Activated CD8-positive, alpha-beta T cell treated with anti-CD3 and anti-CD28 coated beads for 36 hours (primary cell): ENCODE results near the gene ZNF608. TPM values are rescaled to one million over a fixed set of nuclear protein-coding genes. Genes with fewer than 3 reads are reported as not detected.

Experiments used
- ATAC-seq: fragments of 200-7000 bp; cut with Tn5 transposase; one replicate; pipeline ENCODE4 v1.10.0; 2021; ENCODE audit warnings: mild to moderate bottlenecking, moderate library complexity
- CTCF ChIA-PET: fragments of 350-600 bp; sonication (Branson Sonifier 250); formaldehyde crosslinking; loops from one replicate; lab custom pipeline; 2021; ENCODE audit warnings: antibody characterized with exemption; lab: Charles Lee
- POLR2A ChIA-PET: fragments of 350-600 bp; sonication (Branson Sonifier 250); formaldehyde crosslinking; loops from one replicate; lab custom pipeline; 2021; ENCODE audit warnings: antibody characterized with exemption; lab: Charles Lee
- DNase-seq: peaks from one replicate; pipeline ENCODE4 v3.0.0-alpha.2; 2020
- H3K27ac Mint-ChIP-seq: one replicate; pipeline ENCODE4 v1.8.0; 2021; ENCODE audit warnings: mild to moderate bottlenecking, mixed read lengths
- H3K27me3 Mint-ChIP-seq: one replicate; pipeline ENCODE4 v1.8.0; 2021; ENCODE audit warnings: mixed read lengths
- H3K36me3 Mint-ChIP-seq: one replicate; pipeline ENCODE4 v1.8.0; 2021; ENCODE audit warnings: low read depth, mixed read lengths
- H3K4me1 Mint-ChIP-seq: one replicate; pipeline ENCODE4 v1.8.0; 2021; ENCODE audit warnings: low read depth, mixed read lengths
- H3K4me3 Mint-ChIP-seq: one replicate; pipeline ENCODE4 v1.8.0; 2021; ENCODE audit warnings: mild to moderate bottlenecking, moderate library complexity, mixed read lengths
- H3K9me3 Mint-ChIP-seq: one replicate; pipeline ENCODE4 v1.8.0; 2021; ENCODE audit warnings: mixed read lengths
- intact Hi-C: fragments of 100-400 bp; cut with micrococcal nuclease; formaldehyde crosslinking; loops from one replicate; pipeline ENCODE4 v1.10.0; 2022
- total RNA-seq, 2 experiments: library from RNA; stranded (reverse); gene quantifications; one replicate each; pipeline ENCODE4 v1.2.3, GENCODE V29; 2021
- TF ChIP-seq, protein P1 (sequence below): fragments of 200-600 bp; IDR thresholded peaks from one replicate; pipeline ENCODE4 v1.8.0; 2022; ENCODE audit warnings: antibody characterized with exemption, mild to moderate bottlenecking

ZNF608 gene
- total RNA-seq, 2 experiments from 2014 or later = not detected

DNA sequence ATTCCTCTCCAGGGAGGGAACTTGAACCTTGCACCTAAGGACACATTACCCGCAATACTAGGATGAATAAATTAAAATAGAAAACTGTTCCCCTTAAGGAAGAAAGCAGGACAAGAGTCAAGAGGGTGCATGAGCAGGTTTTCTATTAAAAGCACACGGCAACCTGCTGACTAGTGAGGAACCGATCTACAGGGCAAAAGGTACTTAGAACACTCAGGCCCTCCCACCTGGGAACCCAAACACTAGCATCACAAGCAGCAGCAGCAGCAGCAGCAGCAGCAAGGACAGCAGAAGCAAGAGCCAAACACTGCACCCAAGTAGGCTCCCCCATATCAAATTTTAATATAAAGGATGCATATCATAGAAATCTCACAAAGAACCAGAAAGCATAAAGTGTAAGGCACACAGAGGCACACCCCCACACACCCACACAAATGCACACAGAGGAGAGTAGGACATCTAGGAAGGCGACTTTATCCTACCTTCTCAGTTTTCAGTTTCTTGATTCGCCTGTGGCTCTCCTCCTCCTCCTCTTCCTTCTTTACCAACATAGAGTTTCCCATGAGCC lies 2.8 kb downstream of the ZNF608 start:
- Mint-ChIP-seq H3K27me3 (peaks cover 39% of the 10 kb centered on the region), H3K27ac (no peak overlapping the region), H3K9me3 (no peaks in the 10 kb centered on the region), H3K36me3 (no peaks in the 10 kb centered on the region), H3K4me3 (no peak overlapping the region), H3K4me1 (peaks cover 24% of the 10 kb centered on the region)
- TF ChIP-seq, protein P1, sequence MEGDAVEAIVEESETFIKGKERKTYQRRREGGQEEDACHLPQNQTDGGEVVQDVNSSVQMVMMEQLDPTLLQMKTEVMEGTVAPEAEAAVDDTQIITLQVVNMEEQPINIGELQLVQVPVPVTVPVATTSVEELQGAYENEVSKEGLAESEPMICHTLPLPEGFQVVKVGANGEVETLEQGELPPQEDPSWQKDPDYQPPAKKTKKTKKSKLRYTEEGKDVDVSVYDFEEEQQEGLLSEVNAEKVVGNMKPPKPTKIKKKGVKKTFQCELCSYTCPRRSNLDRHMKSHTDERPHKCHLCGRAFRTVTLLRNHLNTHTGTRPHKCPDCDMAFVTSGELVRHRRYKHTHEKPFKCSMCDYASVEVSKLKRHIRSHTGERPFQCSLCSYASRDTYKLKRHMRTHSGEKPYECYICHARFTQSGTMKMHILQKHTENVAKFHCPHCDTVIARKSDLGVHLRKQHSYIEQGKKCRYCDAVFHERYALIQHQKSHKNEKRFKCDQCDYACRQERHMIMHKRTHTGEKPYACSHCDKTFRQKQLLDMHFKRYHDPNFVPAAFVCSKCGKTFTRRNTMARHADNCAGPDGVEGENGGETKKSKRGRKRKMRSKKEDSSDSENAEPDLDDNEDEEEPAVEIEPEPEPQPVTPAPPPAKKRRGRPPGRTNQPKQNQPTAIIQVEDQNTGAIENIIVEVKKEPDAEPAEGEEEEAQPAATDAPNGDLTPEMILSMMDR = no peak
- POLR2A ChIA-PET = no interaction called here
- no peak for DNase-seq
- CTCF ChIA-PET = no interaction called here
- intact Hi-C loops = no loop called here
- ATAC-seq = no peak

DNA sequence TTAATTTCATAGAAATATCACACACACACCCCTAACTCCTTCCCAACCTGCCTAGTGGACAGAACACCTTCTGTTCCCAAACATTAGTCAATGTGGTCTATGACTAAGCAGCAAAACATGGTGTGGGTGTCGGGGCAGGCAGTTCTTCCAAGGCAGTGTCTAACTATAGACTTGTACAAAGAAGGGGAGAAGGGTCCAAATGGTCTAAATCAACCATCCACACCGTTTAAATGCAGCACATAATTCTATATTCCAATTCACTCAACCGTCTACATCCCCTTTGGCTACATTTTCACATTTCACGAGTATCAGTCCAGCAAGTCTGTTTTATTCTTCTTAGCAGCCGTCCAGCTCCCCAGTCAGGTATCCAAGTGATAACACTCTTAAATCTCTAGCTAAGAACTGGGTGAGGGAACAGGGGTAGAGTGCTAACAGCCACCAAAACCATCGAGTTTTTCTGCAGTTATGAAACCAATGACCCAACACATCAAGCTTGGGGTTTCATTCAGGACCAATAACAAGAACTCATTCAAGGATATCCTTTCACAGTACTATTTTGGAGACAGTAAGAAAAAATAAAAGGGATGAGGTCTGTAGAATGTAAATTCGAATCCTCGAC lies 3.3 kb downstream of the ZNF608 start:
- TF ChIP-seq, protein P1 = no peak
- no peak for DNase-seq
- no peak for ATAC-seq
- ChIA-PET POLR2A (no interaction called here), CTCF (no interaction called here)
- Mint-ChIP-seq H3K36me3 (no peaks in the 10 kb centered on the region), H3K27me3 (peaks cover 36% of the 10 kb centered on the region), H3K4me1 (peaks cover 19% of the 10 kb centered on the region), H3K4me3 (no peak overlapping the region), H3K27ac (no peak overlapping the region), H3K9me3 (no peaks in the 10 kb centered on the region)
- intact Hi-C loops = no loop called here

GRCh38 chr5:124742521-124742920 lies 3.9 kb downstream of the ZNF608 start:
- ATAC-seq = no peak
- intact Hi-C loops = no loop called here
- Mint-ChIP-seq H3K27me3 (peaks cover 31% of the 10 kb centered on the region), H3K27ac (no peak overlapping the region), H3K36me3 (no peaks in the 10 kb centered on the region), H3K4me3 (no peak overlapping the region), H3K4me1 (peaks cover 14% of the 10 kb centered on the region), H3K9me3 (no peaks in the 10 kb centered on the region)
- ChIA-PET POLR2A (no interaction called here), CTCF (no interaction called here)
- DNase-seq = no peak
- TF ChIP-seq, protein P1 = no peak

DNA sequence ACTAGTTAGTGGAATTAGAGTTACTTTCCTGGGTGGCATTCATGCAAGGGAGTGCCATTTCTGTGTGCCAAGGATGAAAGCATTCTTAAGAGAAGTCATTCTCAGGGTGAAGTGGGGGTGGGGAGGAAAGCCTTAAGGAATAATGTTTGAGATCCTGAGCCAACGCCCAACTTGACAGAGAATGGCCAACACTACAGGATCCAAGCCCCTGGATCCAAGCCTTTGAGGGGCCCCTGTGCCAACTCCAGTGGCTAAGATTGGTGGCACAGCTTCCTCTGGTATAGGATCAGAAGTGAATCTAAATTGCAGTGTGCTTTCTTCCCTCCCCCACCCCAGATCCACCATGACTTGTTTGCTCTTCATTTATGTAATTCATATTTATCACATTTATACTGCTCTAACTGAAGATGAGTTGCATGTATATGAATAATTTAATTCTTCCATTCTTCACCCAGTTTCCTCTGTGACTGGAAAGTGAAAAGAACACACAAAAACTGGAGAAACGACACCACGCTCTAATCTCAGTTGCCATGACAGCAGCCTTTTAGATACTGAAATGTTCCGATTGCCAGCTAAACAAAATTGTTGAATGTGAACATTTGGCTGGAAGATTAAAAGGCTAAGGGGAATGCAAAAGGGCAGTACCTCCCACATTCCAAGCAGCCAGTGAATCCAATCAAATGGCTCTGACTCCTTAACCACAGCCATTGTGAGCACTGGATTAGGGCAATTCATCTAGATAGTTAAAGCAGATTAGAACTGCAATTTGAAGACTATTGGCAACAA lies 4.5 kb downstream of the ZNF608 start:
- DNase-seq = no peak
- CTCF ChIA-PET = no interaction called here
- peaks cover 28% of the 10 kb centered on the region for H3K27me3 Mint-ChIP-seq
- no peak overlapping the region for H3K4me3 Mint-ChIP-seq
- intact Hi-C loops = no loop called here
- no peak for ATAC-seq
- H3K27ac Mint-ChIP-seq = no peak overlapping the region
- no peaks in the 10 kb centered on the region for H3K36me3 Mint-ChIP-seq
- TF ChIP-seq, protein P1 = no peak
- H3K9me3 Mint-ChIP-seq = no peaks in the 10 kb centered on the region
- POLR2A ChIA-PET = no interaction called here
- peaks cover 9% of the 10 kb centered on the region for H3K4me1 Mint-ChIP-seq
